Forelimb muscle (tissue), 1 donor: ENCODE results near the gene DMD. TPM values are rescaled to one million over a fixed set of nuclear protein-coding genes. Genes with fewer than 3 reads are reported as not detected.

Experiments used
- DNase-seq: peaks from one replicate; pipeline ENCODE4 v3.0.0-alpha.2; 2013; ENCODE audit warnings: low read depth
- polyA plus RNA-seq: library from polyadenylated mRNA; unstranded; fragments of 120-200 nt; gene quantifications from one replicate; pipeline ENCODE4 v1.2.1, GENCODE V29; 2013; ENCODE audit not compliant: insufficient read length

DMD gene
- polyA plus RNA-seq, 1 donor: 100 TPM

- DNase-seq: no peak
Measured at GRCh38 chrX:31870267-31870666, 1341.1 kb downstream of the DMD start.

GRCh38 chrX:31860686-31861085 is 1350.7 kb downstream of the DMD start:
- no peak for DNase-seq

- DNase-seq: no peak
Measured at GRCh38 chrX:31858915-31859314, 1352.4 kb downstream of the DMD start.

GRCh38 chrX:31854716-31855115 is 1356.6 kb downstream of the DMD start:
- DNase-seq: no peak

- no peak for DNase-seq
Measured at GRCh38 chrX:31851761-31852160, 1359.6 kb downstream of the DMD start.

- DNase-seq: no peak
Measured at GRCh38 chrX:31847773-31848172, 1363.6 kb downstream of the DMD start.

GRCh38 chrX:31845003-31845402 is 1366.3 kb downstream of the DMD start:
- no peak for DNase-seq

- no peak for DNase-seq
Measured at GRCh38 chrX:31838617-31839016, 1372.7 kb downstream of the DMD start.

- DNase-seq: no peak
Measured at GRCh38 chrX:31837445-31838049, 1373.8 kb downstream of the DMD start.

- no peak for DNase-seq
Measured at GRCh38 chrX:31836479-31836878, 1374.9 kb downstream of the DMD start.

- DNase-seq: no peak
Measured at GRCh38 chrX:31832263-31832662, 1379.1 kb downstream of the DMD start.

GRCh38 chrX:31820430-31821210 is 1390.7 kb downstream of the DMD start:
- DNase-seq: no peak

- no peak for DNase-seq
Measured at GRCh38 chrX:31819455-31819854, 1391.9 kb downstream of the DMD start.

GRCh38 chrX:31811106-31811505 is 1400.2 kb downstream of the DMD start:
- no peak for DNase-seq

GRCh38 chrX:31808357-31808756 is 1403.0 kb downstream of the DMD start:
- no peak for DNase-seq

GRCh38 chrX:31807165-31807564 is 1404.2 kb downstream of the DMD start:
- no peak for DNase-seq

GRCh38 chrX:31805781-31806180 is 1405.6 kb downstream of the DMD start:
- no peak for DNase-seq

- no peak for DNase-seq
Measured at GRCh38 chrX:31800219-31800618, 1411.1 kb downstream of the DMD start.

- DNase-seq: no peak
Measured at GRCh38 chrX:31796624-31797023, 1414.7 kb downstream of the DMD start.

- DNase-seq: no peak
Measured at GRCh38 chrX:31747411-31747810, 1463.9 kb downstream of the DMD start.

- DNase-seq: no peak
Measured at GRCh38 chrX:31743004-31743403, 1468.3 kb downstream of the DMD start.

- DNase-seq: no peak
Measured at GRCh38 chrX:31717474-31717873, 1493.9 kb downstream of the DMD start.

- DNase-seq: no peak
Measured at GRCh38 chrX:31715675-31716074, 1495.7 kb downstream of the DMD start.

- DNase-seq: no peak
Measured at GRCh38 chrX:31714797-31715196, 1496.6 kb downstream of the DMD start.
